B cell (primary cell): ENCODE measurements around the gene B9D2. TPM values are rescaled to one million over a fixed set of nuclear protein-coding genes. Genes with fewer than 3 reads are reported as not detected.

Experiments
- ATAC-seq: fragments of 200-7000 bp; cut with Tn5 transposase; one replicate; pipeline ENCODE4 v1.10.0; 2021; ENCODE audit warnings: low read depth, mild to moderate bottlenecking, moderate number of reproducible peaks, moderate library complexity
- CTCF ChIA-PET: fragments of 350-600 bp; sonication (Branson Sonifier 250); formaldehyde crosslinking; loops from one replicate; lab custom pipeline; 2021; ENCODE audit warnings: antibody characterized with exemption, inconsistent platforms; lab: Charles Lee
- POLR2A ChIA-PET: fragments of 350-600 bp; sonication (Branson Sonifier 250); formaldehyde crosslinking; loops from one replicate; lab custom pipeline; 2021; ENCODE audit warnings: antibody characterized with exemption; lab: Charles Lee
- DNase-seq: peaks from one replicate; pipeline ENCODE4 v3.0.0; 2013
- H2AFZ ChIP-seq: 2 replicates; pipeline ENCODE4 v1.6.1; 2012; ENCODE audit warnings: mild to moderate bottlenecking, low read depth, low read length; ENCODE audit not compliant: insufficient read depth, poor library complexity, severe bottlenecking
- H3K27ac ChIP-seq, 2 donors: 1 replicate in 1 of 2; 2 replicates in 1 of 2; pipeline ENCODE4 v1.5.1; 2012 to 2013; ENCODE audit warnings: low read length in 2 of 2, mild to moderate bottlenecking in 2 of 2, moderate library complexity in 1 of 2
- H3K27me3 ChIP-seq, 4 experiments: fragments of 200-600 bp in 1 of 4; sonication (generic) in 1 of 4; replicated peaks in 1 of 4; 1 replicate in 2 of 4; 2 replicates in 2 of 4; pipeline versions ENCODE4 v1.6.1 to v1.7.0; 2013 to 2016; ENCODE audit warnings: low read length in 3 of 4, mild to moderate bottlenecking in 2 of 4, mixed read lengths in 1 of 4, moderate library complexity in 1 of 4; ENCODE audit not compliant: insufficient read depth in 4 of 4, control insufficient read depth in 3 of 4; ENCODE audit errors: control extremely low read depth in 1 of 4
- H3K36me3 ChIP-seq, 2 experiments: replicated peaks in 1 of 2; 1 replicate in 1 of 2; 2 replicates in 1 of 2; pipeline versions ENCODE4 v1.6.1 to v1.7.1; 2013; ENCODE audit warnings: low read length in 1 of 2; ENCODE audit not compliant: insufficient read depth in 2 of 2, control insufficient read depth in 1 of 2; ENCODE audit errors: control extremely low read depth in 1 of 2, extremely low read depth in 1 of 2
- H3K4me1 ChIP-seq, 2 donors: fragments of 200-600 bp in 1 of 2; sonication (generic) in 1 of 2; 1 replicate in 1 of 2; 2 replicates in 1 of 2; pipeline versions ENCODE4 v1.5.1 to v1.6.1; 2013 to 2017; ENCODE audit warnings: low read length in 2 of 2; ENCODE audit not compliant: control insufficient read depth in 2 of 2, insufficient read depth in 2 of 2
- H3K4me2 ChIP-seq: replicated peaks from 2 replicates; pipeline ENCODE3; 2012; ENCODE audit warnings: mild to moderate bottlenecking, low read depth, low read length; ENCODE audit not compliant: poor library complexity, severe bottlenecking
- H3K4me3 ChIP-seq, 5 experiments: fragments of 200-600 bp in 1 of 5; sonication (generic) in 1 of 5; 1 replicate in 3 of 5; 2 replicates in 2 of 5; pipeline versions ENCODE4 v1.5.1 to v1.7.0; 2011 to 2016; ENCODE audit warnings: low read length in 4 of 5, mild to moderate bottlenecking in 4 of 5, low read depth in 2 of 5, control low read depth in 1 of 5, moderate library complexity in 1 of 5; ENCODE audit not compliant: insufficient read depth in 1 of 5; ENCODE audit errors: control extremely low read depth in 1 of 5, extremely low read depth in 1 of 5
- H3K79me2 ChIP-seq: fragments of 200-600 bp; sonication (generic); one replicate; pipeline ENCODE4 v1.6.0; 2016; ENCODE audit warnings: low read length; ENCODE audit not compliant: control insufficient read depth, insufficient read depth
- H3K9ac ChIP-seq: fragments of 200-600 bp; sonication (generic); 2 replicates; pipeline ENCODE4 v1.6.1; 2017; ENCODE audit warnings: mild to moderate bottlenecking, low read length, moderate library complexity
- H3K9me3 ChIP-seq, 3 donors: one replicate each; pipeline versions ENCODE4 v1.6.1 to v1.7.1; 2013; ENCODE audit warnings: low read length in 2 of 3; ENCODE audit not compliant: control insufficient read depth in 2 of 3, insufficient read depth in 1 of 3; ENCODE audit errors: control extremely low read depth in 1 of 3
- H4K20me1 ChIP-seq: 2 replicates; pipeline ENCODE4 v1.6.0; 2012; ENCODE audit warnings: mild to moderate bottlenecking, low read length; ENCODE audit not compliant: insufficient read depth, control insufficient read depth, poor library complexity, severe bottlenecking
- H3K27ac Mint-ChIP-seq: one replicate; pipeline ENCODE4 v1.8.0; 2021; ENCODE audit warnings: mixed read lengths
- H3K27me3 Mint-ChIP-seq: one replicate; pipeline ENCODE4 v1.8.0; 2021; ENCODE audit warnings: mixed read lengths
- H3K4me1 Mint-ChIP-seq: one replicate; pipeline ENCODE4 v1.8.0; 2021; ENCODE audit warnings: mixed read lengths
- H3K4me3 Mint-ChIP-seq: one replicate; pipeline ENCODE4 v1.8.0; 2021; ENCODE audit warnings: mixed read lengths
- H3K9me3 Mint-ChIP-seq: one replicate; pipeline ENCODE4 v1.8.0; 2022; ENCODE audit warnings: mixed read lengths; ENCODE audit not compliant: insufficient read depth
- CTCF ChIP-seq: fragments of 200-600 bp; IDR thresholded peaks from one replicate; pipeline ENCODE4 v1.8.0; 2022; ENCODE audit warnings: antibody characterized with exemption, mild to moderate bottlenecking
- EZH2 ChIP-seq: IDR thresholded peaks from 2 replicates; pipeline ENCODE4 v1.6.1; 2012; ENCODE audit warnings: borderline replicate concordance, low read depth, mild to moderate bottlenecking, moderate library complexity, low read length; ENCODE audit not compliant: insufficient read depth, poor library complexity, severe bottlenecking
- WGBS: methylation state at CpG from one replicate; pipeline ENCODE4 v1.1.5; 2013; ENCODE audit warnings: missing lambda C conversion rate; ENCODE audit not compliant: insufficient coverage; 5-methylcytosine and 5-hydroxymethylcytosine counted together
- intact Hi-C: fragments of 100-400 bp; cut with micrococcal nuclease; formaldehyde crosslinking; loops from one replicate; pipeline ENCODE4 v1.10.0; 2022
- polyA plus RNA-seq: library from polyadenylated mRNA; depleted of rRNA; stranded (reverse); fragments of >200 nt; gene quantifications from 2 replicates; pipeline ENCODE4 v1.2.3, GENCODE V29; 2012
- total RNA-seq, 2 donors: library from RNA; stranded (reverse); fragments of 120-200 nt in 1 of 2; gene quantifications; 1 replicate in 1 of 2; 2 replicates in 1 of 2; pipeline versions ENCODE4 v1.2.3 to v1.2.4, GENCODE V29; 2013 to 2022

Gene B9D2
- total and polyA plus RNA-seq, 2 donors (not counting 1 experiment from before 2014, with no cell fraction given), result 9.9 to 17.5 TPM

- H3K4me1 Mint-ChIP-seq, result peaks cover 64% of the 10 kb centered on the region
- Histone ChIP-seq H3K27ac (peak within 1 kb of the TSS; percentile 89 to 100), H3K4me1 (peaks cover 49 to 62% of the 10 kb centered on the region in 2 donors), H4K20me1 (peaks cover 43% of the 10 kb centered on the region), H3K9me3 (no peaks in the 10 kb centered on the region), H3K27me3 (no peaks in the 10 kb centered on the region), H2AFZ (peak within 1 kb of the TSS; percentile 90), H3K79me2 (peaks cover 73% of the 10 kb centered on the region), H3K36me3 (peaks cover 4 to 42% of the 10 kb centered on the region in 2 experiments), H3K4me2 (peak within 1 kb of the TSS; percentile 98), H3K9ac (peak within 1 kb of the TSS; percentile 96), H3K4me3 (peak within 1 kb of the TSS; percentile 59 to 100 (median 68))
- no peaks in the 10 kb centered on the region for H3K27me3 Mint-ChIP-seq
- peak within 1 kb of the TSS; percentile 98 for H3K4me3 Mint-ChIP-seq
- H3K9me3 Mint-ChIP-seq, result no peaks in the 10 kb centered on the region
- no peak for TF ChIP-seq EZH2
- no peak for TF ChIP-seq CTCF
- peak; percentile 77 for ATAC-seq
- POLR2A ChIA-PET, result interaction anchor here (0.5 to 1.6 kb wide), 5 partner anchors 17 to 69 kb away, joined by 5 to 12 read pairs (median 7); partner anchors contain the start of genes B9D2 and HNRNPUL1
- peak within 1 kb of the TSS; percentile 100 for H3K27ac Mint-ChIP-seq
- peak; percentile 97 for DNase-seq
- CTCF ChIA-PET, result interaction anchor here (0.7 to 7.2 kb wide), 10 partner anchors 17 to 371 kb away, joined by 3 to 67 read pairs (median 12); partner anchors contain the start of genes HNRNPUL1 and TGFB1
- intact Hi-C loops, result loop anchor here (1.0 kb wide), 3 partner anchors 16 to 87 kb away; partner anchors contain the start of genes BCKDHA and EXOSC5
- under 1% methylated on average over 47 of the region's 47 CpGs for WGBS
These were observed 53.7 kb downstream of the B9D2 start, which contains the start of gene CCDC97 for GRCh38 chr19:41310033-41310831. CCDC97 (plus strand) TSS chr19:41310172; CDS start chr19:41310311, 139 bp downstream.
